ENCODE measurements around the gene AFDN.

AFDN gene

GRCh38 chr6:167921831-167922230, 95.1 kb downstream of the AFDN start:
- no peak for DNase-seq

- DNase-seq = peak; percentile 50
Observed at GRCh38 chr6:167925026-167925425, 98.3 kb downstream of the AFDN start.

- no peak for DNase-seq
Observed at GRCh38 chr6:167927246-167927645, 100.5 kb downstream of the AFDN start.

- no peak for DNase-seq
Observed at GRCh38 chr6:167928111-167928510, 101.4 kb downstream of the AFDN start.

- peak; percentile 24 for DNase-seq
Observed at GRCh38 chr6:167930295-167930694, 103.6 kb downstream of the AFDN start.

- peak; percentile 42 for DNase-seq
Observed at GRCh38 chr6:167932468-167933276, 106.0 kb downstream of the AFDN start.

- no peak for DNase-seq
Observed at GRCh38 chr6:167933290-167933689, 106.6 kb downstream of the AFDN start.

- no peak for DNase-seq
Observed at GRCh38 chr6:167933847-167934246, 107.1 kb downstream of the AFDN start.

GRCh38 chr6:167934426-167934864, 107.7 kb downstream of the AFDN start:
- no peak for DNase-seq

GRCh38 chr6:167936051-167936450, 109.3 kb downstream of the AFDN start:
- DNase-seq = no peak

GRCh38 chr6:167937301-167937700, 110.6 kb downstream of the AFDN start:
- no peak for DNase-seq

GRCh38 chr6:167937948-167938911, 111.5 kb downstream of the AFDN start:
- no peak for DNase-seq

- DNase-seq = no peak
Observed at GRCh38 chr6:167941822-167942221, 115.1 kb downstream of the AFDN start.

GRCh38 chr6:167944130-167944529, 117.4 kb downstream of the AFDN start:
- DNase-seq = no peak

- DNase-seq = no peak
Observed at GRCh38 chr6:167946007-167946406, 119.3 kb downstream of the AFDN start.

- DNase-seq = no peak
Observed at GRCh38 chr6:167946604-167947003, 119.9 kb downstream of the AFDN start.

GRCh38 chr6:167947716-167948115, 121.0 kb downstream of the AFDN start:
- DNase-seq = no peak

GRCh38 chr6:167948716-167949115, 122.0 kb downstream of the AFDN start:
- no peak for DNase-seq

GRCh38 chr6:167949121-167949684, 122.5 kb downstream of the AFDN start:
- peak; percentile 18 for DNase-seq

- DNase-seq = no peak
Observed at GRCh38 chr6:167951781-167952511, 125.2 kb downstream of the AFDN start.

- DNase-seq = no peak
Observed at GRCh38 chr6:167952512-167952859, 125.8 kb downstream of the AFDN start.

- DNase-seq = no peak
Observed at GRCh38 chr6:167953551-167953950, 126.8 kb downstream of the AFDN start.

- no peak for DNase-seq
Observed at GRCh38 chr6:167954151-167954550, 127.4 kb downstream of the AFDN start.
